Small intestine (tissue), 7 donors: ENCODE data around the gene RAB4A. TPM values are rescaled to one million over a fixed set of nuclear protein-coding genes. Genes with fewer than 3 reads are reported as not detected.

Source experiments
- DNase-seq, 2 donors: peaks; one replicate each; pipeline versions ENCODE4 v3.0.0 to v3.0.0-alpha.2; 2013
- FAIRE-seq: peaks from 2 replicates; lab custom pipeline; 2012; peaks lifted over from hg19 to GRCh38; lab: Jason Lieb, UNC
- H3K27ac ChIP-seq, 3 donors: one replicate each; pipeline ENCODE4 v1.5.1; 2013; ENCODE audit warnings: low read length in 2 of 3, mild to moderate bottlenecking in 2 of 3, control low read depth in 1 of 3, inconsistent platforms in 1 of 3, low read depth in 1 of 3, moderate library complexity in 1 of 3
- H3K27me3 ChIP-seq, 3 donors: one replicate each; pipeline ENCODE4 v1.6.1; 2013; ENCODE audit warnings: low read length in 3 of 3, inconsistent platforms in 1 of 3; ENCODE audit not compliant: control insufficient read depth in 3 of 3, insufficient read depth in 3 of 3
- H3K36me3 ChIP-seq, 3 donors: one replicate each; pipeline ENCODE4 v1.6.1; 2013; ENCODE audit warnings: low read length in 3 of 3, inconsistent platforms in 1 of 3, low read depth in 1 of 3, mild to moderate bottlenecking in 1 of 3, moderate library complexity in 1 of 3; ENCODE audit not compliant: control insufficient read depth in 3 of 3, insufficient read depth in 2 of 3
- H3K4me1 ChIP-seq, 3 donors: one replicate each; pipeline ENCODE4 v1.6.1; 2013; ENCODE audit warnings: low read length in 2 of 3, inconsistent platforms in 1 of 3, low read depth in 1 of 3, mild to moderate bottlenecking in 1 of 3, moderate library complexity in 1 of 3; ENCODE audit not compliant: control insufficient read depth in 3 of 3, insufficient read depth in 2 of 3
- H3K4me3 ChIP-seq, 3 donors: one replicate each; pipeline ENCODE4 v1.5.1; 2013; ENCODE audit warnings: low read length in 3 of 3, control low read depth in 1 of 3, inconsistent platforms in 1 of 3, low read depth in 1 of 3, mild to moderate bottlenecking in 1 of 3, moderate library complexity in 1 of 3
- H3K9me3 ChIP-seq, 2 donors: one replicate each; pipeline ENCODE4 v1.6.1; 2013; ENCODE audit warnings: low read depth in 1 of 2, low read length in 1 of 2; ENCODE audit not compliant: control insufficient read depth in 2 of 2, insufficient read depth in 1 of 2
- WGBS, 3 donors: extraction: QIAGEN DNeasy Blood & Tissue Kit; methylation state at CpG; one replicate each; pipeline ENCODE4 v1.1.7; 2013; 5-methylcytosine and 5-hydroxymethylcytosine counted together
- polyA plus RNA-seq, 4 donors: library from polyadenylated mRNA; stranded (reverse) in 3 of 4; unstranded in 1 of 4; fragments of 200-250 nt in 3 of 4; fragments of 120-200 nt in 1 of 4; gene quantifications; one replicate each; pipeline versions ENCODE4 v1.2.1 to v1.2.3, GENCODE V29; 2013
- donor health status: healthy with polysubstance abuse.
- donor health status: control.
- donor health status: control.
- donor health status: Bipolar disorder and iron deficiency.
- donor health status: healthy.

The RAB4A gene
- polyA plus RNA-seq, 4 donors = 30.0 to 63.9 (median 34.7) TPM

- Histone ChIP-seq H3K9me3 (peaks cover 0 to 10% of the 10 kb centered on the region in 2 donors), H3K4me3 (peak overlapping the region; percentile 70 to 94 (median 88)), H3K36me3 (no peaks in the 10 kb centered on the region), H3K27me3 (no peaks in the 10 kb centered on the region), H3K4me1 (peaks cover 9 to 27% (median 10%) of the 10 kb centered on the region in 3 donors), H3K27ac (peak overlapping the region; percentile 85 to 93 (median 91))
- FAIRE-seq = no peak
- 0 to 2% (median 1%) methylated on average over 14 to 32 of the region's 32 CpGs for WGBS, 3 donors
- peak in 1 of 2 donors; percentile 32 for DNase-seq
These were observed 693 bp downstream of the RAB4A start for GRCh38 chr1:229271448-229272159.

GRCh38 chr1:229272164-229273158 is 1.6 kb downstream of the RAB4A start:
- H3K27me3 ChIP-seq = no peaks in the 10 kb centered on the region
- FAIRE-seq = no peak
- peak overlapping the region in 2 of 3 donors; percentile 0 to 93 for H3K27ac ChIP-seq
- peak in 1 of 2 donors; percentile 27 for DNase-seq
- peaks cover 0 to 3% (median 0%) of the 10 kb centered on the region in 3 donors for H3K36me3 ChIP-seq
- WGBS, 3 donors = 19 to 39% (median 34%) methylated on average over 11 of the region's 11 CpGs
- peaks cover 9 to 27% (median 10%) of the 10 kb centered on the region in 3 donors for H3K4me1 ChIP-seq
- peaks cover 0 to 4% of the 10 kb centered on the region in 2 donors for H3K9me3 ChIP-seq
- H3K4me3 ChIP-seq = peak overlapping the region; percentile 70 to 94 (median 88)

DNA sequence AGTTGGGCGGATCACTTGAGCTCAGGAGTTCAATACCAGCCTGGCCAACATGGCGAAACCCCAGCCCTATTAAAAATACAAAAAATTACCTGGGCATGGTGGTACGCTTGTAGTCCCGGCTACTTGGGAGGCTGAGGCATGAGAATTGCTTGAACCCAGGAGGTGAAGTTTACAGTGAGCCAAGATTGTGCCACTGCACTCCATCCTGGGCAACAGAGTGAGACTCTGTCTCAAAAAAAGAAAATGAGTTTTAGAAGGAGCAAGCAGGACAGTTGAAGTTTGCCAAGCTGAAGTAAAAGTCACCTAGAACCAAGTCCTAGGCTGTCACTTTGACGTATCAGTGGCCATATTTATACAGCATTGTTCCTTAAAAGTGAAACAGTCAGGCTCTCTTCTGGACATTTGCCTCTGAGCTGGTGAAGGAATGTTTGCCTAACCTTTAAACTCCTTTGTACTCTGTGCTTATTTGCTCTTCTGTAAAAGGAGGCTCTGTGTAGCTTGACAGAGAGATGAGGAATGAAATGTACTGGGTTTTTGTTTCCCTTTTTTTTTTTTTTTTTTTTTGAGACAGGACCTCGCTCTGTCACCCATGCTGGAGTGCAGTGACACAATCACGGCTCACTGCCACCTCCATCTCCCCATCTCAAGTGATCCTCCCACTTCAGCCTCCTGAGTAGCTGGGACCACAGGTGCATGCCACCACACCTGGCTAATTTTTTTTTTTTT is 2.8 kb downstream of the RAB4A start:
- Histone ChIP-seq H3K4me1 (peaks cover 9 to 27% (median 10%) of the 10 kb centered on the region in 3 donors), H3K4me3 (no peak overlapping the region), H3K27ac (peak overlapping the region in 2 of 3 donors; percentile 12 to 19), H3K36me3 (peaks cover 0 to 8% (median 0%) of the 10 kb centered on the region in 3 donors), H3K9me3 (no peaks in the 10 kb centered on the region), H3K27me3 (no peaks in the 10 kb centered on the region)
- peak; percentile 61 to 80 for DNase-seq
- no peak for FAIRE-seq
- WGBS, 3 donors = 24 to 69% (median 37%) methylated on average over 7 of the region's 7 CpGs

DNA sequence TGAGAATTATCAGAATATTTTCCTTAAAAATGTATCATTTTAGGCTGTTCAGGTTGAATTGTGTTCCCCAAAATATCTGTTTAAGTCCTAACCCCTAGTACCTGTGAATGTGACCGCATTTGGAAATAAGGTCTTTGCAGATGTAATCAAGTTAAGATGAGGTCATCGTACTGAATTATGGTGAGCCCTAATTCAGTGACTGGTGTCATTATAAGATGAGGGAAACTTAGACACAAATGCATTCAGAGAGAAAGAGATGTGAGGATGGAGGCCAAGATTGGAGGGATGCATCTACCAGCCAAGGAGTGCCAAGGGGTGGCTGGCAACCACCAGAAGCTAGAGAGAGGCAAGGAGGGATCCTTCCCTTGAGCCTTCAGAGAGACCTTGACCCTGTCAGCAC is 4.1 kb downstream of the RAB4A start:
- peaks cover 0 to 8% (median 0%) of the 10 kb centered on the region in 3 donors for H3K36me3 ChIP-seq
- FAIRE-seq (no peak), DNase-seq (no peak)
- no peak overlapping the region for H3K4me3 ChIP-seq
- no peak overlapping the region for H3K27ac ChIP-seq
- peaks cover 9 to 25% (median 10%) of the 10 kb centered on the region in 3 donors for H3K4me1 ChIP-seq
- no peaks in the 10 kb centered on the region for H3K9me3 ChIP-seq
- H3K27me3 ChIP-seq = no peaks in the 10 kb centered on the region
- 81 to 96% (median 94%) methylated on average over 2 of the region's 2 CpGs for WGBS, 3 donors

- H3K27ac ChIP-seq = no peak overlapping the region
- WGBS, 3 donors = 82 to 86% (median 83%) methylated on average over 2 of the region's 2 CpGs
- no peaks in the 10 kb centered on the region for H3K9me3 ChIP-seq
- FAIRE-seq (no peak), DNase-seq (no peak)
- no peaks in the 10 kb centered on the region for H3K27me3 ChIP-seq
- H3K4me3 ChIP-seq = no peak overlapping the region
- peaks cover 0 to 10% (median 0%) of the 10 kb centered on the region in 3 donors for H3K36me3 ChIP-seq
- H3K4me1 ChIP-seq = peaks cover 0 to 10% (median 3%) of the 10 kb centered on the region in 3 donors
These were observed 7.3 kb downstream of the RAB4A start for GRCh38 chr1:229278120-229278741.

- WGBS, 3 donors = 58 to 68% (median 61%) methylated on average over 3 of the region's 3 CpGs
- peaks cover 0 to 11% (median 0%) of the 10 kb centered on the region in 3 donors for H3K36me3 ChIP-seq
- H3K9me3 ChIP-seq = no peaks in the 10 kb centered on the region
- no peak overlapping the region for H3K4me3 ChIP-seq
- peaks cover 0 to 4% (median 0%) of the 10 kb centered on the region in 3 donors for H3K4me1 ChIP-seq
- no peak overlapping the region for H3K27ac ChIP-seq
- DNase-seq (no peak), FAIRE-seq (no peak)
- no peaks in the 10 kb centered on the region for H3K27me3 ChIP-seq
These were observed 8.3 kb downstream of the RAB4A start for GRCh38 chr1:229279242-229279641.

- Histone ChIP-seq H3K27me3 (no peaks in the 10 kb centered on the region), H3K4me3 (no peak overlapping the region), H3K4me1 (peaks cover 0 to 2% (median 0%) of the 10 kb centered on the region in 3 donors), H3K36me3 (peaks cover 0 to 11% (median 0%) of the 10 kb centered on the region in 3 donors), H3K27ac (no peak overlapping the region), H3K9me3 (no peaks in the 10 kb centered on the region)
- FAIRE-seq (no peak), DNase-seq (no peak)
- 70 to 76% (median 71%) methylated on average over 6 of the region's 6 CpGs for WGBS, 3 donors
These were observed 9.3 kb downstream of the RAB4A start for GRCh38 chr1:229280037-229280828.
